NOMO-1 treated with DMSO at 0.1 percent for 48 hours (cell line): ENCODE results near the gene TMED6.

ENCODE experiments used
- DNase-seq: peaks from one replicate; lab custom pipeline; 2025; ENCODE audit not compliant: unreplicated experiment; lab: John Stamatoyannopoulos, UW

The TMED6 gene

GRCh38 chr16:69324585-69325253, 26.9 kb downstream of the TMED6 start:
- no peak for DNase-seq

- no peak for DNase-seq
Observed at GRCh38 chr16:69324013-69324531, 27.5 kb downstream of the TMED6 start.

GRCh38 chr16:69323415-69323814, 28.2 kb downstream of the TMED6 start:
- DNase-seq = no peak

- no peak for DNase-seq
Observed at GRCh38 chr16:69322343-69322742, 29.2 kb downstream of the TMED6 start.

GRCh38 chr16:69321080-69321479, 30.5 kb downstream of the TMED6 start:
- DNase-seq = no peak

- no peak for DNase-seq
Observed at GRCh38 chr16:69320740-69321073, 30.9 kb downstream of the TMED6 start.

- DNase-seq = no peak
Observed at GRCh38 chr16:69319826-69320739, 31.5 kb downstream of the TMED6 start.

- no peak for DNase-seq
Observed at GRCh38 chr16:69319381-69319780, 32.2 kb downstream of the TMED6 start.

- no peak for DNase-seq
Observed at GRCh38 chr16:69318911-69319289, 32.7 kb downstream of the TMED6 start.

GRCh38 chr16:69318177-69318910, 33.2 kb downstream of the TMED6 start:
- DNase-seq = no peak

GRCh38 chr16:69316595-69317034, 35.0 kb downstream of the TMED6 start:
- no peak for DNase-seq

- DNase-seq = no peak
Observed at GRCh38 chr16:69315486-69316311, 35.9 kb downstream of the TMED6 start.

- no peak for DNase-seq
Observed at GRCh38 chr16:69314534-69314933, 37.1 kb downstream of the TMED6 start.

- DNase-seq = no peak
Observed at GRCh38 chr16:69313469-69313868, 38.1 kb downstream of the TMED6 start.

- peak; percentile 23 for DNase-seq
Observed at GRCh38 chr16:69311533-69312387, 39.8 kb downstream of the TMED6 start.

- peak; percentile 96 for DNase-seq
Observed at GRCh38 chr16:69310653-69311532, 40.7 kb downstream of the TMED6 start, which contains the start of gene VPS4A. VPS4A (plus strand) TSS chr16:69311350; CDS start chr16:69311512, 162 bp downstream.

- DNase-seq = no peak
Observed at GRCh38 chr16:69309316-69309715, 42.3 kb downstream of the TMED6 start.

- no peak for DNase-seq
Observed at GRCh38 chr16:69307856-69308255, 43.7 kb downstream of the TMED6 start.

GRCh38 chr16:69307091-69307490, 44.5 kb downstream of the TMED6 start:
- no peak for DNase-seq
